Endothelial cell of umbilical vein (primary cell): Measurements from ENCODE around the gene RMI2. TPM values are rescaled to one million over a fixed set of nuclear protein-coding genes. Genes with fewer than 3 reads are reported as not detected.

Source experiments
- BruUV-seq: library from RNA; stranded (reverse); fragments of 400-500 nt; replicated peaks from 2 replicates; lab custom pipeline; 2021; lab: Mats Ljungman, UMichigan
- CTCF ChIA-PET: fragments of 300-600, 350-600 bp; sonication (Branson Sonifier 250); formaldehyde crosslinking; loops from one replicate; lab custom pipeline; 2021; ENCODE audit warnings: antibody characterized with exemption, inconsistent platforms; lab: Charles Lee
- POLR2A ChIA-PET: fragments of 300-600, 350-600 bp; sonication (Branson Sonifier 250); formaldehyde crosslinking; loops from one replicate; lab custom pipeline; 2021; ENCODE audit warnings: antibody characterized with exemption, inconsistent platforms; lab: Charles Lee
- DNase-seq: peaks from one replicate; pipeline ENCODE4 v3.0.0-alpha.2; 2011; ENCODE audit warnings: low read depth, low spot score
- FAIRE-seq: peaks from 2 replicates; lab custom pipeline; 2011; peaks lifted over from hg19 to GRCh38; lab: Jason Lieb, UNC
- H2AFZ ChIP-seq: 2 replicates; pipeline ENCODE4 v1.6.0; 2012; ENCODE audit warnings: low read depth, low read length, control low read depth, inconsistent platforms
- H3K27ac ChIP-seq: 2 replicates; pipeline ENCODE4 v1.5.1; 2011; ENCODE audit warnings: low read depth, mild to moderate bottlenecking, control low read depth, low read length, moderate library complexity; ENCODE audit not compliant: insufficient read depth
- H3K27me3 ChIP-seq, 2 experiments: 2 replicates each; pipeline versions ENCODE4 v1.6.0 to v1.6.1; 2011; ENCODE audit warnings: low read length in 2 of 2, mixed read lengths in 1 of 2; ENCODE audit not compliant: control insufficient read depth in 2 of 2, insufficient read depth in 2 of 2
- H3K36me3 ChIP-seq, 2 experiments: 2 replicates in 1 of 2; 3 replicates in 1 of 2; pipeline ENCODE4 v1.5.1; 2011; ENCODE audit warnings: low read length in 2 of 2, mild to moderate bottlenecking in 1 of 2, moderate library complexity in 1 of 2; ENCODE audit not compliant: control insufficient read depth in 2 of 2, insufficient read depth in 2 of 2; ENCODE audit errors: extremely low read depth in 1 of 2
- H3K4me1 ChIP-seq: 3 replicates; pipeline ENCODE4 v1.5.1; 2011; ENCODE audit warnings: mild to moderate bottlenecking, low read length; ENCODE audit not compliant: control insufficient read depth, insufficient read depth; ENCODE audit errors: extremely low read depth
- H3K4me2 ChIP-seq: 2 replicates; pipeline ENCODE4 v1.6.1; 2011; ENCODE audit warnings: low read length, control low read depth, mixed read lengths; ENCODE audit not compliant: insufficient read depth
- H3K4me3 ChIP-seq, 3 experiments: fragments of 200-600 bp in 1 of 3; sonication (generic), shearing (Covaris generic) in 1 of 3; replicated peaks in 1 of 3; 2 replicates each; pipeline ENCODE4 v1.5.1; 2011 to 2016; ENCODE audit warnings: control low read depth in 3 of 3, low read length in 3 of 3, mild to moderate bottlenecking in 2 of 3, inconsistent platforms in 1 of 3, low read depth in 1 of 3, moderate library complexity in 1 of 3; ENCODE audit not compliant: insufficient read depth in 1 of 3
- H3K79me2 ChIP-seq: 2 replicates; pipeline ENCODE4 v1.6.0; 2012; ENCODE audit warnings: low read length, inconsistent platforms; ENCODE audit not compliant: control insufficient read depth, insufficient read depth
- H3K9ac ChIP-seq: replicated peaks from 2 replicates; pipeline ENCODE3; 2011; ENCODE audit warnings: low read length, control low read depth; ENCODE audit not compliant: insufficient read depth; ENCODE audit errors: extremely low read depth
- H3K9me1 ChIP-seq: replicated peaks from 3 replicates; pipeline ENCODE4 v1.6.0; 2011; ENCODE audit warnings: mild to moderate bottlenecking, low read length; ENCODE audit not compliant: control insufficient read depth, insufficient read depth; ENCODE audit errors: extremely low read depth
- H3K9me3 ChIP-seq: replicated peaks from 2 replicates; pipeline ENCODE4 v1.5.1; 2012; ENCODE audit warnings: low read length, inconsistent platforms; ENCODE audit not compliant: control insufficient read depth, insufficient read depth
- H4K20me1 ChIP-seq: replicated peaks from 2 replicates; pipeline ENCODE3; 2011; ENCODE audit warnings: mild to moderate bottlenecking, low read length; ENCODE audit not compliant: control insufficient read depth, insufficient read depth; ENCODE audit errors: extremely low read depth
- EZH2 ChIP-seq: IDR thresholded peaks from 2 replicates; pipeline ENCODE4 v1.6.1; 2012; ENCODE audit warnings: borderline replicate concordance, low read depth, mild to moderate bottlenecking, moderate library complexity, low read length, inconsistent platforms; ENCODE audit not compliant: severe bottlenecking
- FOS ChIP-seq: IDR thresholded peaks from 2 replicates; pipeline ENCODE4 v1.6.1; 2011; ENCODE audit warnings: mild to moderate bottlenecking, low read length, moderate library complexity, borderline replicate concordance; ENCODE audit not compliant: insufficient read depth
- GATA2 ChIP-seq: IDR thresholded peaks from 2 replicates; pipeline ENCODE4 v1.7.0; 2011; ENCODE audit warnings: low read depth, mild to moderate bottlenecking, moderate library complexity, mixed read lengths, low read length; ENCODE audit not compliant: insufficient read length, insufficient read depth
- JUN ChIP-seq: IDR thresholded peaks from 2 replicates; pipeline ENCODE4 v1.6.1; 2011; ENCODE audit warnings: borderline replicate concordance, low read depth; ENCODE audit not compliant: insufficient read length, insufficient read depth
- MYC ChIP-seq: IDR thresholded peaks from one replicate; pipeline ENCODE4 v1.6.1; 2011; ENCODE audit warnings: mild to moderate bottlenecking, low read depth, low read length
- POLR2A ChIP-seq: IDR thresholded peaks from 2 replicates; pipeline ENCODE4 v1.6.1; 2012; ENCODE audit warnings: low read depth, mild to moderate bottlenecking, control low read depth, low read length
- POLR2AphosphoS5 ChIP-seq: IDR thresholded peaks from 2 replicates; pipeline ENCODE4 v1.6.1; 2012; ENCODE audit warnings: low read depth, mild to moderate bottlenecking, control low read depth, low read length, moderate library complexity; ENCODE audit not compliant: insufficient read depth
- dilution Hi-C: fragments of 300-500 bp; cut with MboI; formaldehyde crosslinking; loops from one replicate; pipeline ENCODE4 v1.15.0; 2019; ENCODE audit warnings: low sequenced_read_pairs; ENCODE audit not compliant: extremely low pct_ligation_motif_present
- intact Hi-C: fragments of 100-400 bp; cut with micrococcal nuclease; formaldehyde crosslinking; loops from one replicate; pipeline ENCODE4 v1.10.0; 2022
- polyA plus RNA-seq, 4 experiments: library from polyadenylated mRNA; depleted of rRNA in 3 of 4; stranded (reverse) in 3 of 4; unstranded in 1 of 4; fragments of >200 nt; gene quantifications; 2 replicates each; pipeline versions ENCODE4 v1.2.1 to v1.2.3, GENCODE V29; 2011 to 2012; ENCODE audit warnings: missing spikeins in 1 of 4
- total RNA-seq: library from RNA; stranded (reverse); gene quantifications from 2 replicates; pipeline ENCODE4 v1.2.3, GENCODE V29; 2021
- TF ChIP-seq, protein P1 (sequence below), 2 donors: IDR thresholded peaks; 1 replicate in 1 of 2; 2 replicates in 1 of 2; pipeline ENCODE4 v1.5.1; 2011; ENCODE audit warnings: low read length in 2 of 2, mild to moderate bottlenecking in 2 of 2, moderate library complexity in 2 of 2, control low read depth in 1 of 2, inconsistent platforms in 1 of 2, low read depth in 1 of 2; ENCODE audit not compliant: insufficient read depth in 1 of 2; ENCODE audit errors: extremely low read depth in 1 of 2
- TF ChIP-seq, protein P2 (sequence below): IDR thresholded peaks from 2 replicates; pipeline ENCODE4 v1.6.1; 2011; ENCODE audit not compliant: insufficient read depth, insufficient read length

RMI2 gene
- total and polyA plus RNA-seq, 2 donors (not counting 3 experiments of a cell fraction or from before 2014, with no cell fraction given): 5.3 to 7.7 TPM

DNA sequence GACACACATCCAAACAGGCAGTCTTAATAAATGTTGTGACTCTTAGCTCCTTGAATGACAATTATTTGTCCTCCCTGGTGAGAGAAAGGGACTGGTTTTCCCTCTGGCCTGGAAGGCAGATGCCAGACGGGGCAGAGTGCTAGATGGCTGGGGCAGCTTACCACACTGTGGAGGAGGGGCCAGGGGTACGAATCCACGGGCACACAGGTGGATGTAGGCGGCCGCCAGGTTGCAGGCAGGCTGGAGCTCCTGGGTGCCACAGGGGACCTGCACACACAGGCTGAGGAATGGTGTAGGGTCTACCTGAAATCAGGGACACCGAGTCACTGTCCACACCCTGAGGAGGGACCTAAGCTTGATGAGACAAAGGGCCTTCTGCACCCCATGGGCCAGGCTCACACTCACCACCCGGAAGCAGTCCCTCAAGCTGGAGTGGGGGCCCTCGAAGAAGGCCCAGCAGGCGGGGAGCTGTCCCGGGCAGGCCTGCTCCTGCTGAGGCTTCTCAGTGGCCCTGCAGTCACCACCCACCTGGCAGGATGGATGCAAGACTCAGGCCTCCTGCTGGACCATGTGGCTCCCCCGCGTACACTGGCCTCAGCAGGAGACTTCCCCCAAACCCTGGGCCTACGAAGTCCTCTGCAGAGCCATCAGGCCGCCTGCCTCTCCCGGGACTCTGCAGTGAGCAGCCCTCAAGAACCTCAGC is 38.4 kb downstream of the RMI2 start:
- DNase-seq: no peak
- no peak overlapping the region for H2AFZ ChIP-seq
- intact Hi-C loops (no loop called here), dilution Hi-C loops (no loop called here)
- BruUV-seq: no TSS peak
- no peak for FAIRE-seq
- no peak overlapping the region for H3K27ac ChIP-seq
- POLR2A ChIA-PET: no interaction called here
- no peaks in the 10 kb centered on the region for H3K27me3 ChIP-seq
- no peaks in the 10 kb centered on the region for H3K9me1 ChIP-seq
- no peak overlapping the region for H3K4me3 ChIP-seq
- no peaks in the 10 kb centered on the region for H3K9me3 ChIP-seq
- no peak overlapping the region for H3K4me2 ChIP-seq
- no peak for TF ChIP-seq GATA2
- TF ChIP-seq JUN: no peak
- TF ChIP-seq, protein P1, sequence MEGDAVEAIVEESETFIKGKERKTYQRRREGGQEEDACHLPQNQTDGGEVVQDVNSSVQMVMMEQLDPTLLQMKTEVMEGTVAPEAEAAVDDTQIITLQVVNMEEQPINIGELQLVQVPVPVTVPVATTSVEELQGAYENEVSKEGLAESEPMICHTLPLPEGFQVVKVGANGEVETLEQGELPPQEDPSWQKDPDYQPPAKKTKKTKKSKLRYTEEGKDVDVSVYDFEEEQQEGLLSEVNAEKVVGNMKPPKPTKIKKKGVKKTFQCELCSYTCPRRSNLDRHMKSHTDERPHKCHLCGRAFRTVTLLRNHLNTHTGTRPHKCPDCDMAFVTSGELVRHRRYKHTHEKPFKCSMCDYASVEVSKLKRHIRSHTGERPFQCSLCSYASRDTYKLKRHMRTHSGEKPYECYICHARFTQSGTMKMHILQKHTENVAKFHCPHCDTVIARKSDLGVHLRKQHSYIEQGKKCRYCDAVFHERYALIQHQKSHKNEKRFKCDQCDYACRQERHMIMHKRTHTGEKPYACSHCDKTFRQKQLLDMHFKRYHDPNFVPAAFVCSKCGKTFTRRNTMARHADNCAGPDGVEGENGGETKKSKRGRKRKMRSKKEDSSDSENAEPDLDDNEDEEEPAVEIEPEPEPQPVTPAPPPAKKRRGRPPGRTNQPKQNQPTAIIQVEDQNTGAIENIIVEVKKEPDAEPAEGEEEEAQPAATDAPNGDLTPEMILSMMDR (IDR thresholded peaks at IDR 0.05; ENCODE audit: extremely low read depth in 1 of 2, insufficient read depth in 1 of 2, low read depth in 1 of 2, low read length in 2 of 2): no peak
- TF ChIP-seq POLR2A: no peak
- no peak for TF ChIP-seq FOS
- no peak for TF ChIP-seq MYC
- TF ChIP-seq EZH2: no peak
- no peak for TF ChIP-seq POLR2AphosphoS5
- TF ChIP-seq, protein P2, sequence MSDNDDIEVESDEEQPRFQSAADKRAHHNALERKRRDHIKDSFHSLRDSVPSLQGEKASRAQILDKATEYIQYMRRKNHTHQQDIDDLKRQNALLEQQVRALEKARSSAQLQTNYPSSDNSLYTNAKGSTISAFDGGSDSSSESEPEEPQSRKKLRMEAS: no peak
- H4K20me1 ChIP-seq: no peaks in the 10 kb centered on the region
- no peak overlapping the region for H3K9ac ChIP-seq
- no peaks in the 10 kb centered on the region for H3K36me3 ChIP-seq
- no peaks in the 10 kb centered on the region for H3K79me2 ChIP-seq
- no peaks in the 10 kb centered on the region for H3K4me1 ChIP-seq
- CTCF ChIA-PET: interaction anchor here (1.0 to 3.0 kb wide), 2 partner anchors 12 to 23 kb away, joined by 3 to 13 read pairs (median 5); no protein-coding TSS in a partner anchor
